Posterior vena cava (tissue), 2 donors: ENCODE data around the gene TMEM263. TPM values are rescaled to one million over a fixed set of nuclear protein-coding genes. Genes with fewer than 3 reads are reported as not detected.
"Not testable (repeated sequence)": the region's sequence is repeated elsewhere in the genome, so short reads cannot be mapped to it uniquely, and the experiment has no call there.

ENCODE experiments used
- DNase-seq: peaks from one replicate; pipeline ENCODE4 v3.0.0-alpha.2; 2020; ENCODE audit warnings: low spot score
- intact Hi-C, 2 donors: fragments of 100-400 bp; cut with DNase I; formaldehyde crosslinking; loops; one replicate each; pipeline versions ENCODE4 v1.14.1 to v1.14.2; 2022 to 2023
- total RNA-seq, 2 donors: library from RNA; stranded (reverse); fragmentation: NEBNext Ultra II Directional; extraction: Animal tissue kit (Norgen Biotek cat#: 25700); gene quantifications; one replicate each; pipeline ENCODE4 v1.2.1, GENCODE V29; 2021
- donor health status: DM: yes; HTN: yes; CAD: no.
- donor health status: DM: yes; HTN: yes; CAD: no.

TMEM263 gene
- total RNA-seq, 2 donors from 2014 or later, result 57.0 to 57.4 TPM

GRCh38 chr12:106978035-106978800 is 22.5 kb downstream of the TMEM263 start:
- no peak for DNase-seq
- intact Hi-C loops, result no loop called here

DNA sequence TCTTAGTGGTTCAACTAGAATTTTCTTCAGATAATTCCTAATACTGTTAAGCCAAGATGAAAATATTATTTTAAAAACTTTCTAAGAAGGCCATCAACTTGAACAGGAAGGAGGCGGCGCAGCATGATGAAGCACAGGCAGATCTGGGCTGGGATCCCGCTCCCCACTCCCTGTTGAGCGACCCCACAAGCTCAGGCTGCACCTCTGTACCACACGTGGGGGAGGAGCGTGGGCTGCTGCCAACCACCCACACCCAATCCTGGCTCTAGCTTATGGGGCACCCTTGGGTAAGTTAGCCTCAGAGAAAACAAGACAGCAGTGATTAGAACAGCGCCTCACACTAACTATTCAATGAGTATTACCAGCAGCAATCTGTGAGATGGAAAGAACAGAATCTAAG is 25.2 kb downstream of the TMEM263 start:
- intact Hi-C loops, result no loop called here
- no peak for DNase-seq

DNA sequence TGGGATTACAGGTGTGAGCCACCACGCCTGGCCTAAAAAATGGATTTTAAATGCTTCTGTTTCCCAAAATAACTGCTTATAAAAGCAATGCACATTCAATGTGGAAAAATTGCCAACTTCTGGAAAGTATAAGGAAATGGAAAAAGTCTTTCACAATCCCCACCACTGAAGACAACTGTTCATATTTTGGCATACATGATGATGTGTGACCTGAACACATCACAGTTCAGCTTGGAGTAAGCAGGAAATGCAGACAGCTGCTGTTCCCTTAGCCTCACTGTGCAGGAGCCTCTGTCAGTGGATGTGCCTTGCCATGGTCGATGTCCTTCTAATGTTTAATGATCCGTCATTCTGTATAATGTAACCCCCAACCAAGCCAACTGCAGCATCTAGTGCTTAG is 26.1 kb downstream of the TMEM263 start:
- no peak for DNase-seq
- intact Hi-C loops, result no loop called here

DNA sequence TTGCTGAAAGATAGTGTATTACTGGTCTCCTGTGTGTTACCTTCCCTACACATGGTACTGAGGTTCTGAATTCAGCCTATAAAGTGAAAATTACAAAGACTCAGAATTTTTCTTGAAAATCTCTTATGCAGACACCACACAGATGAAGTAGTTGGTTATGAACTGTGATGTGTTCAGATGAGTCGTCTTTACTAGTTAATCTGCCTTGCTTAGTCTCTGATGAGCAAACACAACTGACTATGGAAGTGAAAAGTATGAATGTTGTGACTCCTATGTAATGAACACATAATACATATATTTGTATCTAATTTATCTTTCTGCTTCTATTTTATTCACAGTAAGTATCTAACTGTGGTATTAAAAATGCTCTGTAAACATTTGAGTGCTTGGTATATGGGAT is 26.5 kb downstream of the TMEM263 start:
- intact Hi-C loops, result no loop called here
- DNase-seq, result no peak

DNA sequence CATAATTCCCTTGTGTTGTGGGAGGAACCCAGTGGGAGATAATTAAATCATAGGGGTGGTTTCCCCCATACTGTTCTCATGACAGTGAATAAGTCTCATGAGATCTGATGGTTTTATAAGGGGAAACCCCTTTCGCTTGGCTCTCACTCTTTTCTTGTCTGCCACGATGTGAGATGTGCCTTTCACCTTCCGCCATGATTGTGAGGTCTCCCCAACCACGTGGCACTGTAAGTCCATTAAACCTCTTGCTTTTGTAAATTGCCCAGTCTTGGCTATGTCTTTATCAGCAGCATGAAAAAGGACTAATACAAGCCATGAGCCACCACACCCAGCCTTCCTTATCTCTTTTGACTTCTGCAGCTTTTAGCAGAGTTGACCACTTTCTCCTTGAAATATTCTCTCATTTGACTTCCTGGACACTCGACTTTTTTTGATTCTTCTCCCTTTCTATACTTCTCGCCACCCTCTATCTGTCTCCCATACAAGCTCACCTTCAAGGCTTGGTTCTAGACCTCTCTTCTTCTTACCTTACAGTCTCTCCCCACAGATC is 29.0 kb downstream of the TMEM263 start:
- intact Hi-C loops, result loop anchor here in 1 of 2 donors (5.0 kb wide), 1 partner anchor 43 kb away; no protein-coding TSS in a partner anchor
- no peak for DNase-seq

GRCh38 chr12:106985479-106985878 is 29.8 kb downstream of the TMEM263 start:
- no peak for DNase-seq
- intact Hi-C loops, result loop anchor here in 1 of 2 donors (5.0 kb wide), 1 partner anchor 42 kb away; no protein-coding TSS in a partner anchor

DNA sequence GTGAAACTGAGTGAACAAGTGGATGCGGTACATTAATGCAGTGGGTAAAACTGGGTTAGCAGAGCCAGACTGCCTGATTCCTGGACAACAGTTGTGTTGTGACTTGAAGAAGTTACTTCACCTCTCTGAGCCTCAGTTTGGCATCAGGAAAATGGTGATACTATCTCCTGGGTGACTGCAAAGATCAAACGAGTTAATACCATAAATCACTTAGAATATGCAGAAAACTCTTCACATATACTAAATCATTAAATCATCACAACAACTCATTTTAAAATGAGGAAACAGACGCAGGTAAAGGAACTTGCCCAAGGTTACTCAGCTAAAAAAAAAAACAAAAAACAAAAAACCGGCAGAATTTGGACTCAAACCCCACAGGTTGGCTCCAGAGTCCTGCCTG is 30.4 kb downstream of the TMEM263 start:
- intact Hi-C loops, result loop anchor here in 1 of 2 donors (5.0 kb wide), 1 partner anchor 41 kb away; no protein-coding TSS in a partner anchor
- no peak for DNase-seq

- DNase-seq, result peak; percentile 97
- intact Hi-C loops, result loop anchor here in 1 of 2 donors (5.0 kb wide), 1 partner anchor 40 kb away; no protein-coding TSS in a partner anchor
Measured at GRCh38 chr12:106986625-106987389, 31.1 kb downstream of the TMEM263 start, which contains the start of gene MTERF2. TSS of gene MTERF2 (minus strand) at chr12:106987146. CDS start at chr12:106978714, 8,432 bp downstream.

DNA sequence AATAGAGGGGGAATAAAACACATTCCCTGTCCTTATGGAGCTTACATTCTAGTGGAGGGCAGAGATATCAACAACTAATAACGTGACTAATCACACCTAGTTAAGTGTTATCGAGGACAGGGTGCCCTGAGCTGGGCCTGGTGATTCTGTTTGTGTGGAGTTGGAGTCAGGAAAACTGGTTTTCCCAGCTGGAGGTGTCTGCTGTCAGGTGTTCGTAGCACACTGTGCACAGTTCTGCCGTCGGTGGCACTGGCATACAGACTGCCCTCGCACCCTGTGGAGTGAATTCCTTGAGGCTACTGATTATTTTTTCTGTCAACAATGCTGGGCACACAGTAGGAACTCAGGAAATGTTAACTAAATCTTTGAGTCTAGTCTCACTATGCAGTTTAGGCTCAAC is 32.1 kb downstream of the TMEM263 start:
- no peak for DNase-seq
- intact Hi-C loops, result loop anchor here in 1 of 2 donors (5.0 kb wide), 1 partner anchor 39 kb away; no protein-coding TSS in a partner anchor

DNA sequence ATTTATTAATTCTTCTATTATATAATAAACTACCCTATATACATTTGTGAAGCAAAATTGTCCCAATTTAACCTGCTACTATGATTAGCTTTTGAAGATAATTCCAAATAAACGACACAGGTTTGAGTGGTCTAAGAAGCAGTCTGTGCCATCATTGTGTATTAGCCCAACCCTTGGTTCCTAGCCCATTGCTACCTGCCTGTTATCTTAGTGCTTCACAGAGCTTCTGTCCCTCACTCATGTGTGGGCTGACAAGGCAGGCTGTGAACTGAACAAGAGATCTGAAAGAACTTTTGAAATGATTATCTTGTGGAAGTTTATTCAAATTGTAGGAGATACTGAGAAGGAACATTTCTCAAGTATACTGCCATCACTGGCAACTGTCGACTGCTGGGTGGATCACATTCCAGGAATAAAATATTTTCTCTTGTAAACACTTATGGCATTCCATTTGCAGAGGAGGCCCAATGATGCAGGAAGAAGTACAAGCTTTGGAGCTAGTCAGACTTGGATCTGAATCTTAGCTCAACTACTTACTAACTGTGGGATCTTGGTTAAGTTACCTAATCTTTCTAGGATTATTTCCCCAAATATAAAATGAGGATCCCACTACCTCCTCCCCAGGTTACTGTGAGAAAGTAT is 39.0 kb downstream of the TMEM263 start:
- intact Hi-C loops, result no loop called here
- DNase-seq, result no peak

DNA sequence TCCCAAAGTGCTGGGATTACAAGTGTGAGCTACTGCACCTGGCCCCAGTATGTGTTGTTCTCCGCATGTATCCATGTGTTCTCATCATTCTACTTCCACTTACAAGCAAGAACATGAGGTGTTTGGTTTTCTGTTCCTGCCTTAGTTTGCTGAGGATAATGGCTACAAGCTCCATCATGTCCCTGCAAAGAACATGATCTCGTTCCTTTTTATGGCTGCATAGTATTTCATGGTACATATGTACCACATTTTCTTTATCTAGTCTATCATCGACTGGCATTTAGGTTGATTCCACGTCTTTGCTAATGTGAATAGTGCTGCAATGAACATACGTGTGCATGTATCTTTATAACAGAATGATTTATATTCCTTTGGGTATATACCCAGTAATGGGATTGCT is 40.4 kb downstream of the TMEM263 start:
- intact Hi-C loops, DNase-seq: not testable (repeated sequence)

- DNase-seq, result no peak
- intact Hi-C loops, result no loop called here
Measured at GRCh38 chr12:106997916-106998315, 42.2 kb downstream of the TMEM263 start.

DNA sequence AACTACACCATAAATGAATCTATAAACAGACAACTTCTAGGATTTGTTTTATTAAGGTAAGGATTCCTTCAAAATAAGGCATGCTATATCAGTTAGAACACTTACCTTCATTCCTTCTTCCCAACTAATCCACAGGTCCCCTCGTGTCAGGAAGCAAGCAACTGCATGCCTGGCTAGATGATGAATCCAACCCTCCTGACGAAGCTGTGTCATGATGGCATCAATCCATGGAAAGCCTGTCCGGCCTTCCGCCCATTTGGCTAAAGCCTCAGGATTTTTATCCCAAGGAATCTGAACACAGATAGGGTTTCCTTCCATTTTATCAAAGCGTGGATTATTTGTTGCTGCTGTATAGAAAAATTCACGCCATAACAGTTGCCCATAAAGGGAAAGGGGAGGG is 43.7 kb downstream of the TMEM263 start:
- intact Hi-C loops, result no loop called here
- peak; percentile 74 for DNase-seq

DNA sequence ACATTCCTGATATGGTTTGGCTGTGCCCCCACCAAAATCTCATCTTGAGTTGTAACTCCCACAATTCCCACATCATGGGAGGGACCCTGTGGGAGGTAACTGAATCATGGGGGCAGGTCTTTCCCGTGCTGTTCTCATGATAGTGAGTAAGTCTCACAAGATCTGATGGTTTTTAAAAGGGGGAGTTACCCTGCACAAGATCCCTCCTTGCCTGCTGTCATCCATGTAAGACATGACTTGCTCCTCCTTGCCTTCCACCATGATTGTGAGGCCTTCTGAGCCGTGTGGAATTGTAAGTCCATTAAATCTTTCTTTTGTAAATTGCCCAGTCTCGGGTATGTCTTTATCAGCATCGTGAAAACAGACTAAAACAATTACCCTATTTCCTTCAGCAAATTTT is 47.0 kb downstream of the TMEM263 start:
- DNase-seq, intact Hi-C loops: not testable (repeated sequence)

GRCh38 chr12:107007411-107007810 is 51.7 kb downstream of the TMEM263 start:
- no peak for DNase-seq
- intact Hi-C loops, result no loop called here

DNA sequence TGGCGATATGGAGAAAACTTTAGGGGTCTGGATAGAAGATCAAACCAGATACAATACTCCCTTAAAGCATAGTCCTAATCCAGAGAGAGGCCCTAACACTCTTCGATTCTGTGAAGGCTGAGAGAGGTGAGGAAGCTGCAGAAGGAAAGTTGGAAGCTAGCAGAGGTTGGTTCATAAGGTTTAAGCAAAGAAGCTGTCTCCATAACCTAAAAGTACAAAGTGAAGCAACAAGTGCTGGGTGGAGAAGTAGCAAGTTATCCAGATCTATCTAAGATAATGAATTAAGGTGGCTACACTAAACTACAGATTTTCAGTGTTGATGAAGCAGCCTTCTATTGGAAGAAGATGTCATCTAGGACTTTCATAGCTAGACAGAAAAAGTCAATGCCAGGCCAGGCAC is 55.8 kb downstream of the TMEM263 start:
- no peak for DNase-seq
- intact Hi-C loops, result no loop called here

DNA sequence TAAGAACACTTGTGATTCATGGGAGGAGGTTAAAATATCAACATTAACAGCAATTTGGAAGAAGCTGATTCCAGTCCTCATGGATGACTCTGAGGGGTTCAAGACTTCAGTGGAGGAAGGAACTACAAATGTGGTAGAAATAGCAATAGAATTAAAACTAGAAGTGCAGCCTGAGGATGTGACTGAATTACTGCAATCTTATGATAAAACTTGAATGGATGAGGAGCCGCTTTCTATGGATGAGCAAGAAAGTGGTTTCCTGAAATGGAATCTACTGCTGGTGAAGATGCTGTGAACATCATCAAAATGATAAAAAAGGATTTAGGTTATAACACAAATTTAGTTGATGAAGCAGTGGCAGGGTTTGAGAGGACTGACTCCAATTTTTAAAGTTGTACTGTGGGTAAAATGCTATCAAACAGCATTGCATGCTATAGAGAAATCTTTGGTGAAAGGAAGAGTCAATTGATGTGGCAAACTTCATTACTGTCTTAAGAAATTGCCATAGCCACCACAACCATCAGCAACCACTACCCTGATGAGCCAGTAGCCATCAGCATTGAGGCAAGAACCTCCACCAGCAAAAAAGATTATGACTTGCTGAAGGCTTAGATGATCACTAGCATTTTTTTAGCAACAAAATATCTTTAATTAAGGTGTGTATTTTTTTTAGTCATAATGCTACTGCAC is 57.2 kb downstream of the TMEM263 start:
- intact Hi-C loops, result no loop called here

DNA sequence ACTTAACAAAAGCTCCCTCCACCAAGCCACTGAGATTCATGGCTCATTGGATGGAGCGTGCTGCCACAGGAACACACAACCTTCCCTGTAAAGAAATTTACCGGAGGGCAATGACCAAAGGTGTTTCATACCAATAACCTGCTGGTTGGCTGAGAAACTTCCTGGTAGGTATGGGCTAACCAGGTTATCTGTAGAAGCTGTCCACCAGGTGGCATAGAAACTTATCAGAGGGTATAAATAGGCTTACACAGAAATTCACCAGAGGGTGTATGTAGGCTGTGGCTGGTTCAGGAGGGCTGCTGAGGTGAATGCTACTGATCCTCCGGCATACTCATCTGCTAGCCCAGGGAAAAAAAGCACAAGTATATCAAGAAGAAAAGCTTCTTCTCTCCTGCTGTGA is 58.3 kb downstream of the TMEM263 start:
- intact Hi-C loops, result no loop called here
- no peak for DNase-seq

More for the DNA sequence above, 57.2 kb downstream of the TMEM263 start:
- DNase-seq, result no peak

GRCh38 chr12:107017042-107017441 is 61.3 kb downstream of the TMEM263 start:
- no peak for DNase-seq

More at GRCh38 chr12:107017042-107017441, 61.3 kb downstream of the TMEM263 start:
- intact Hi-C loops, result no loop called here
